ENCODE measurements around the gene CEP170.
"Not testable (repeated sequence)": the region's sequence is repeated elsewhere in the genome, so short reads cannot be mapped to it uniquely, and the experiment has no call there.

Gene CEP170

GRCh38 chr1:243186201-243186995 is 68.7 kb downstream of the CEP170 start:
- H3K4me3 ChIP-seq (ENCODE audit: low read depth, low read length); DNase-seq (ENCODE audit: low read depth): not testable (repeated sequence)

- DNase-seq (ENCODE audit: low read depth); H3K4me3 ChIP-seq (ENCODE audit: low read depth, low read length): not testable (repeated sequence)
Observed at GRCh38 chr1:243184787-243185186, 70.3 kb downstream of the CEP170 start.

DNA sequence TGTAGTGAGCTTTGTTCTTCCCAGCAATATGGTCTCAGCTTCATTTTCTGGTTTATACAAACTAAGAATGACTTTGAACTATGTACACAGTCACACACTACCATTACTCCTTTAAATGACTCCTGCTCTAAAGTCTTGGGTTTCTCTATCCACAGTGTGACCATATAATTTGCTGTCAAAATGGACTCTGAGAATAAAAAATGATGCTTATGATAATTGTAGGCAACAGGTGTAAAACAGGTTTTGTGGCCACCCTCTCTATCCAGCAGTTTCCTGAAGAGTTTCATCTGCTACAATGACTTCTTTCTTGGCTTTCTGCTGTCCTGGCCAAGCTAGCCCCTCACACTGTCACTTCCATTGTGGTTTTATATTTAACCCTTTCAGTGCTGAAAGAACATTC is 71.4 kb downstream of the CEP170 start:
- DNase-seq (ENCODE audit: low read depth); H3K4me3 ChIP-seq (ENCODE audit: low read depth, low read length): not testable (repeated sequence)

- not testable (repeated sequence) for H3K4me3 ChIP-seq (ENCODE audit: low read depth, low read length)
Observed at GRCh38 chr1:243183176-243183575, 71.9 kb downstream of the CEP170 start.

GRCh38 chr1:243179720-243180119 is 75.4 kb downstream of the CEP170 start:
- DNase-seq (ENCODE audit: low read depth), result no peak
- H3K4me3 ChIP-seq (ENCODE audit: low read depth, low read length), result no peak overlapping the region

More at GRCh38 chr1:243183176-243183575, 71.9 kb downstream of the CEP170 start:
- not testable (repeated sequence) for DNase-seq (ENCODE audit: low read depth)

DNA sequence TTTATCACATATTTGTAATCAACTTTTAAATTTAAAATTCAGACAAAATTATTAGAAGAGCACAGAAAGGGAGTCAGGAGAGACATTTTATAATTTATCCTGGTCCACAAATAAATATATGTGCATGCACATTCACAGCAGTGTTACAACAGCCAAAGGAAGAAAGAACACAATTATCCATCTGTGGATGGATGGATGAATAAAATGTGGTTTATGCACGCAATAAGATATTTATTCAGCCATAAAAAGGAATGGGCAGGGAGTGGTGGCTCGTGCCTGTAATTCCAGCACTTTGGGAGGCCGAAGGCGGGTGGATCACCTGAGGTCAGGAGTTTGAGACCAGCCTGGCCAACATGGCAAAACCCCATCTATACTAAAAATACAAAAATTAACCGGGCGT is 77.3 kb downstream of the CEP170 start:
- not testable (repeated sequence) for H3K4me3 ChIP-seq (ENCODE audit: low read depth, low read length); DNase-seq (ENCODE audit: low read depth)

DNA sequence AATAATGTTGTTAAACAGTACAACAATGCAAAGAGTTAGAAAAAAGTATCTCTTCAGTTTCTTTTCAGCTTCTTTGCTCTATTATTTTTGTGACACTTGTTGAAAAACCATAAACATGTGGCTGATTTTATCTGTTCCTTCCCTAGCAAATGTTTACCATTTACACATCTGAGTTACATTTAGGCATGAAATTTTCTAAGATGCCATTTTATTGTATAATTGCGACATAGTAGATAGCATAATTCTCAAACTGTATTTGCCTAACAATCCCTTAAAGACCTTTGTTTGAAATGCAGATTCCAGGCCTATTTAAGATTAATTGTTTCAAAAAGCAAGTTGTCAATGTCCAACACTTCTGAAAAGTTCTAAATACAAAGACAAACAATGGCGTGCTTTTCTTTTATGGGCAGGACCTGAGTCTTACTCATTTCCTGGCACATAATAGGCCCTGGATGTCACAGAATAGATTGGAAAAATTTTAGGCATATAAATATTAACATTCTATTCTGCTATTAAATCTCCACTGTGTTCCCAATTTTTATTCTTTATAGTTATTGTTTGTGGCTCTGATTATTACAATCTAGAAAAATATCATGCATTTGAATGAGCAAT is 81.2 kb downstream of the CEP170 start:
- not testable (repeated sequence) for H3K4me3 ChIP-seq (ENCODE audit: low read depth, low read length); DNase-seq (ENCODE audit: low read depth)

DNA sequence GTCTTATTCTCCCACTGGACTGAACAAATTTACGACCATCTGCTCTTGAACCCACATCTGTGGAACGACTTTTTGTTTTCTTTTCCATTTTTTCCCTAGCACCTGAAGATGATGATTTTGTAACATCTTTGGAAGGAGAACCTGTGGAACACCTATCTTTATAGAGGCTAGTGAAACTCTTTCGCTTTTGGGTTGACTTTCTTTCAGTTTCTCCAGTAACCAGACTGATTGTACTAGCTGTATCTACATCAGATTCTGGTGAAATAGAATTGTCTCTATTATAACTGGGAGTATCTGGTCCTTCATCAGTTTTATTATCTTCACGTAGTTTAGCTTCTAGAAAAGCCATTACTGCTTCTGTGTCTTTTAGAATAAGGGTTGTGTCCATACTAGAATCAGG is 90.2 kb downstream of the CEP170 start:
- DNase-seq (ENCODE audit: low read depth); H3K4me3 ChIP-seq (ENCODE audit: low read depth, low read length): not testable (repeated sequence)

GRCh38 chr1:243150906-243151305 is 104.2 kb downstream of the CEP170 start:
- not testable (repeated sequence) for H3K4me3 ChIP-seq (ENCODE audit: low read depth, low read length); DNase-seq (ENCODE audit: low read depth)

DNA sequence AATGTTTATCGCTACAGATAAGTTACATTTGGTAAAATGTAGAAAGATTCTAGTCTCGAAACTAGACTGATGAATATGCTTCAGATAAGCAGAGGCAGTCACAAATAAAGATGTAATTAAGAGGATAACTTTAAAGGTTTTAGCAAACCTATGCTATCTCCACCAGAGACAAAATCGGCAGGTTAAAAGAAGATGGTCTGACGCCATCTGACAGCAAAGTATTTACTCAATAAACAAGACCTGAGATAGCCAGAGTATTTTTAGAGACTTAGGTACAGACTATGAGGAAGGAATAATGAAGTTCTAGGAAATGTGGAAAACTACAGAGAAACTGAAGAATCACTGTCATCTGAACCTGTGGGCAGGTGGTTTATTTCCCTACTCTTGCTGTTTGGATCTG is 106.0 kb downstream of the CEP170 start:
- not testable (repeated sequence) for DNase-seq (ENCODE audit: low read depth); H3K4me3 ChIP-seq (ENCODE audit: low read depth, low read length)

GRCh38 chr1:243147351-243147750 is 107.7 kb downstream of the CEP170 start:
- H3K4me3 ChIP-seq (ENCODE audit: low read depth, low read length); DNase-seq (ENCODE audit: low read depth): not testable (repeated sequence)

DNA sequence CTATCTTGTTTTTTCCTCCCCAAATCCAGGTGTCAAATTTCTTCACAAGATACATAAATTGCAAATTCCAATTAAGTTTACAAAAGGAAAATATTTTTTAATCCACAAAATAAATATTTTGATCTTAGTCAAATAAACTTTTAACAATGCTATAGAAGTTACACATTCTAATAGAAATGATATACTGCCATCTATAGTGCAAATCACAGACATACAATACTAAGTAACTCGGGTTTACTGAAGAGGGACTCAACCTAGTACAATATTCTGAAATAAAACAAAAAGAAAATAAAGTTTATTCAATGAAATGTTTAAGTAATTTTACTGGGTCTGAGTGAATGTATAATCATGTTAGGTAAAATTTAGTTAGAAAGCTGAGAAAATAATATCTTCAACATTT is 114.6 kb downstream of the CEP170 start:
- H3K4me3 ChIP-seq (ENCODE audit: low read depth, low read length); DNase-seq (ENCODE audit: low read depth): not testable (repeated sequence)

- H3K4me3 ChIP-seq (ENCODE audit: low read depth, low read length); DNase-seq (ENCODE audit: low read depth): not testable (repeated sequence)
Observed at GRCh38 chr1:243122876-243123409, 132.1 kb downstream of the CEP170 start.

GRCh38 chr1:243121939-243122338 is 133.1 kb downstream of the CEP170 start:
- DNase-seq (ENCODE audit: low read depth); H3K4me3 ChIP-seq (ENCODE audit: low read depth, low read length): not testable (repeated sequence)

DNA sequence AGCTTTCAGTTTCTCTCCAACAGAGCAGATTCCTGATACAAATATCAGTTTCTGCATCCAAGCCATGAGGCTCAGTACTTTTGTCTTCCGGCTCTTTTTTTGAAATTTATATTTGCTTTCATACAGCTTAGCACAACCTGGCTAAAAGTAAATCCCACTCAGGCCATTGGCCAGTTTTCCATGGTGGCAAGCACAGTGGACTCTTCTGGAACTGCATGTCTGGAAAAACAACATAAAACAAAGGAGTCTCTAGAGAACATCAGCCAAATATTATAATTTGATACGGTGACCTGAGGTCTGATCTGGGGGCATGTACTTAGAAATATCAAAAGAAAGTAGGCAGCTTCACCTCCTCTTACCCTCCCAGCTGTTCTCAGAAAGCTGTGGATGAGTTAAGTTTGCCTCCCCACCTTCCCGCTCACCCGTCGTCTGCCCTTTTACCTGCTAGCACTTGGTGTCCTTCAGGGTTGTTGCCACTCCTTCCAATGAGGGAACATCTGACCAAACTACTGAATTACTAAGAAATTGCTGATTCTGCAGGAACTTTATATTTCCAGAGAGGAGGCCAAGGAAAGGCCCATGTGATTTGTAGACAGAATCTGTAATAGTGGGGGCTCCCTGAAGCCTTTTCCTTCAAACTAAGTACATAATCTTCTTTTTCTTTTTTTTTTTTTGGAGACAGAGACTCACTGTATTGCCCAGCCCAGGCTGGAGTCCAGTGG is 136.3 kb downstream of the CEP170 start:
- H3K4me3 ChIP-seq (ENCODE audit: low read depth, low read length); DNase-seq (ENCODE audit: low read depth): not testable (repeated sequence)

GRCh38 chr1:243116187-243116586 is 138.9 kb downstream of the CEP170 start:
- H3K4me3 ChIP-seq (ENCODE audit: low read depth, low read length); DNase-seq (ENCODE audit: low read depth): not testable (repeated sequence)

DNA sequence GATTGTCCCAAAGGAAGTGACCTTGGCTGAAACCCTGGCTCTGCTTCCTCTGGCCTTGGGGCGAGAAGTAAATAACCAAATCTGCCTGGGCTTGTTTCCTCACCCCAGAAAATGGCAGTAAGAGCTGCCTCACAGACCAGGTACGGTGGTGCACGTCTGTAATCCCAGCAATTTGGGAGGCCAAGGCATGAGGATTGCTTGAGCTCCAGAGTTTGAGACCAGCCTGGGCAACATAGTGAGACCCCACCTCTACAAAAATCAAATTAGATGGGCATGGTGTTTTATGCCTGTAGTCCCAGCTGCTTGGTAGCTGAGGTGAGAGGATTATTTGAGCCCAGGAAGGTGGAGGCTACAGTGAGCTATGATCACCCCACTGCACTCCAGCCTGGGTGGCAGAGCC is 140.3 kb downstream of the CEP170 start:
- not testable (repeated sequence) for DNase-seq (ENCODE audit: low read depth); H3K4me3 ChIP-seq (ENCODE audit: low read depth, low read length)

DNA sequence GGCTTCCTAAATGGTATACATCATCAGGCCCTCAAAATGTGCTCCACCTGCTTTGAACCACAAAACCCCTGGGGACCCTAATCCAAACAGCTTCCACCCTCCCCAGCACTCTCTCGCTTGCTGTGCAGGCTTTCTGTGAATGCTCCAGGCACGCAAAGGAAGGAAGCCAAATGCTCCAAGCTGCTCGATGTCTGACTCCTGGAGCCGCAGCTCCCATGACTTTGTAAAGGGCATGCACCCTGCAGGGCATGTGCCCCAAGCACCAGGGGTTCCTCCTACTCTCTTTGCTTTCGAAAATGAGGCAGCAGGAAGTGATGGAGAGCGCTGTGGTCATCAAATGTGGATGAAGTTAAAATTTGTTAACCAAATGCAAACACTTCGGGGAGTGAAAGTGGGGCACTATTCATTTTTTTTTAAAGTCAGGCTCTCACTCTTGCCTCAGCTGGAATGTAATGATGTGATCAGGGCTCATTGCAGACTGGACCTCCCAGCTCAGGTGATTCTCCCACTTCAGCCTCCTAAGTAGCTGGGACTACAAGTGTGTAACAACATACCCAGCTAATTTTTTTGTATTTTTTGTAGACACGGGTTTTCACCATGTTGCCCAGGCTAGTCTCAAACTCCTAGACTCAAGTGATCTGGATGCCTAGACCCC is 140.9 kb downstream of the CEP170 start:
- DNase-seq (ENCODE audit: low read depth), result peak; percentile 83

GRCh38 chr1:243107171-243107570 is 147.9 kb downstream of the CEP170 start:
- not testable (repeated sequence) for H3K4me3 ChIP-seq (ENCODE audit: low read depth, low read length); DNase-seq (ENCODE audit: low read depth)

More for the DNA sequence above, 140.9 kb downstream of the CEP170 start:
- H3K4me3 ChIP-seq (ENCODE audit: low read depth, low read length), result not testable (repeated sequence)
